IPS-18a (cell line): ENCODE results near the gene UFD1.
"Not testable (repeated sequence)": the region's sequence is repeated elsewhere in the genome, so short reads cannot be mapped to it uniquely, and the experiment has no call there.

Source experiments
- H3K27ac ChIP-seq: one replicate; pipeline ENCODE4 v1.5.1; 2013; ENCODE audit warnings: low read length
- H3K27me3 ChIP-seq: one replicate; pipeline ENCODE4 v1.6.1; 2013; ENCODE audit warnings: mild to moderate bottlenecking, low read length; ENCODE audit not compliant: control insufficient read depth, insufficient read depth
- H3K36me3 ChIP-seq: one replicate; pipeline ENCODE4 v1.6.1; 2013; ENCODE audit warnings: low read depth, low read length; ENCODE audit not compliant: control insufficient read depth
- H3K4me1 ChIP-seq: one replicate; pipeline ENCODE4 v1.6.1; 2013; ENCODE audit warnings: low read depth, low read length; ENCODE audit not compliant: control insufficient read depth
- H3K4me3 ChIP-seq: one replicate; pipeline ENCODE4 v1.5.1; 2013; ENCODE audit warnings: low read length
- H3K9ac ChIP-seq: one replicate; pipeline ENCODE4 v1.6.1; 2013; ENCODE audit warnings: mild to moderate bottlenecking, low read length, moderate library complexity
- H3K9me3 ChIP-seq: one replicate; pipeline ENCODE4 v1.6.1; 2013; ENCODE audit warnings: low read depth, low read length; ENCODE audit not compliant: control insufficient read depth

UFD1 gene

GRCh38 chr22:19450363-19451175 is 28.4 kb downstream of the UFD1 start:
- Histone ChIP-seq H3K4me1 (peaks cover 7% of the 10 kb centered on the region), H3K36me3 (peaks cover 50% of the 10 kb centered on the region), H3K27ac (no peak overlapping the region), H3K9ac (no peak overlapping the region), H3K9me3 (no peaks in the 10 kb centered on the region), H3K27me3 (peaks cover 7% of the 10 kb centered on the region), H3K4me3 (no peak overlapping the region)

GRCh38 chr22:19449422-19449767 is 29.6 kb downstream of the UFD1 start:
- Histone ChIP-seq H3K9me3 (no peaks in the 10 kb centered on the region), H3K9ac (no peak overlapping the region), H3K27me3 (peaks cover 7% of the 10 kb centered on the region), H3K27ac (no peak overlapping the region), H3K4me1 (peaks cover 7% of the 10 kb centered on the region), H3K4me3 (no peak overlapping the region), H3K36me3 (peaks cover 39% of the 10 kb centered on the region)

DNA sequence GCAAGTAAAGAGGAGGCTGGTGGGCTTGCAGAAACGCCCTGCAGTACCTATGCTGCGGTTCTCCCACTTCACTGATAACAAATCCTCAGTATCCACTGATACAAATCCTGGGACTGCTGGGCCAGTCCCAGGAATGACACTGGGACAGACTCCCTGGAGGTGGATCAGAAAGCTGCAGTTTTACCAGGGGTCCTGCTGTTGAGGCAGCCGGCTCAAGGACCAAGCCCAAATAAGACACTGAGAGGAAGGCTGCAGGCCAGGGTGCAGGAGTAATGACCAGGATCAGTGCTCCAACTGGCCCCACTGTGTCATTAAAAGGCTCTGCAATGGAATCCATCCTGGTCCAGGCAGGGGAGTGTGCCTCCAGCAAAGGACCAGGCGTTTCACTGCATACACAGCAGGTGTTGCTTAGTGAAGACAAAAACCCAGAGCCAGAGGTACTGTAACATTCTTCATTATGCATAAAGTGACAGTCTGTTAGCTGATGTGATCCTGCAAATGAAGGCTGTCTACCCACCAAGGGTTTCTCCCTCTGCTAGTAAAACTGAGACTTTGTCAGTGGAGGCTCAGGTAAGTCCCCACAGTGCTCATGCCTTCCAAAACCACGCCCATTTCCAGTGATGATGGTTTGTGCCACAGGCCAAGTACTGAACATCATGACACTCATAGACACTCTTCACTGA is 30.1 kb downstream of the UFD1 start:
- Histone ChIP-seq H3K27me3 (peaks cover 7% of the 10 kb centered on the region), H3K27ac (no peak overlapping the region), H3K36me3 (peaks cover 38% of the 10 kb centered on the region), H3K9me3 (no peaks in the 10 kb centered on the region), H3K4me1 (peaks cover 7% of the 10 kb centered on the region), H3K4me3 (peak overlapping the region; percentile 97), H3K9ac (no peak overlapping the region)

GRCh38 chr22:19448076-19448607 is 30.9 kb downstream of the UFD1 start:
- Histone ChIP-seq H3K4me3 (peak overlapping the region; percentile 97), H3K27me3 (peaks cover 7% of the 10 kb centered on the region), H3K9me3 (no peaks in the 10 kb centered on the region), H3K36me3 (peaks cover 33% of the 10 kb centered on the region), H3K27ac (peak overlapping the region; percentile 91), H3K9ac (peak overlapping the region; percentile 88), H3K4me1 (peaks cover 7% of the 10 kb centered on the region)

- H3K9ac ChIP-seq = peak within 1 kb of the TSS; percentile 88
- H3K9me3 ChIP-seq = no peaks in the 10 kb centered on the region
- peaks cover 7% of the 10 kb centered on the region for H3K4me1 ChIP-seq
- H3K36me3 ChIP-seq = peaks cover 26% of the 10 kb centered on the region
- H3K27me3 ChIP-seq = peaks cover 7% of the 10 kb centered on the region
- peak within 1 kb of the TSS; percentile 91 for H3K27ac ChIP-seq
- peak within 1 kb of the TSS; percentile 97 for H3K4me3 ChIP-seq
Measured at GRCh38 chr22:19447330-19448075, 31.5 kb downstream of the UFD1 start, which contains the start of gene C22orf39. Gene C22orf39, minus strand, starts transcription at chr22:19447711. Its CDS starts 23 bp downstream, at chr22:19447688.

DNA sequence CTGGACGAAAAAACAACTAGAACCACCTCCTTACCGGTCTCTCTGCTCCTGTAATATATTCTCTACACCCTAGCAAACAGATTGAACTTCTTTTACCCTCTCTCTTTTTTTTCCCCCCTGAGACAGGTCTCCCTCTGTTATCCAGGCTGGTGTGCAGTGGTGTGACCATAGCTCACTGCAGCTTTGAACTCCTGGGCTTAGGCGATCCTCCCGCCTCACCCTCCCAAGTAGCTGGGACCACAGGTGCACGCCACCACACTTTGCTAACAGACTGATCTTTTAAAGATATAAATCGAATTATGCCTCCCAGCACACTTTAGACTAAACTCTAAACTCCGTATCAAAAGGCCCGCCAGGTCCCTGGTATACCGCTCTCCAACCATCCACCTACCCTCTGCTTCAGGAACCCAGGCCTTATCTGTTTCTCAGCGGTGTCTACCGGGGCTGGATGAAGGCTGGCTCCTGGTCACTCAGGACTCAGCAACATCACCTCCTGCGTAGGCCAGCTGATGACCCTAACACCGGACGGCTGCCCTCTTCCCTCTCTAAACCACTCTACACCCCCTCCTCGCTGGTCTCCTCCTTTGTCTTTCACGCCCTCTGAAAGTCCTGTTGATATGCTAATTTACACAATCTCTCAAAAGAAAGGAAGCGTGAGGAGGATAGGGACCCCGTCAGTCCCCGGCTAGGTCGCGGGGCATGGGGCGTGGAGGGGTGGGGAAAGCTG is 32.2 kb downstream of the UFD1 start:
- Histone ChIP-seq H3K9ac (peak overlapping the region; percentile 88), H3K36me3 (peaks cover 19% of the 10 kb centered on the region), H3K27me3 (peaks cover 7% of the 10 kb centered on the region), H3K9me3 (no peaks in the 10 kb centered on the region), H3K4me1 (peaks cover 7% of the 10 kb centered on the region), H3K4me3 (peak overlapping the region; percentile 97), H3K27ac (peak overlapping the region; percentile 44)

DNA sequence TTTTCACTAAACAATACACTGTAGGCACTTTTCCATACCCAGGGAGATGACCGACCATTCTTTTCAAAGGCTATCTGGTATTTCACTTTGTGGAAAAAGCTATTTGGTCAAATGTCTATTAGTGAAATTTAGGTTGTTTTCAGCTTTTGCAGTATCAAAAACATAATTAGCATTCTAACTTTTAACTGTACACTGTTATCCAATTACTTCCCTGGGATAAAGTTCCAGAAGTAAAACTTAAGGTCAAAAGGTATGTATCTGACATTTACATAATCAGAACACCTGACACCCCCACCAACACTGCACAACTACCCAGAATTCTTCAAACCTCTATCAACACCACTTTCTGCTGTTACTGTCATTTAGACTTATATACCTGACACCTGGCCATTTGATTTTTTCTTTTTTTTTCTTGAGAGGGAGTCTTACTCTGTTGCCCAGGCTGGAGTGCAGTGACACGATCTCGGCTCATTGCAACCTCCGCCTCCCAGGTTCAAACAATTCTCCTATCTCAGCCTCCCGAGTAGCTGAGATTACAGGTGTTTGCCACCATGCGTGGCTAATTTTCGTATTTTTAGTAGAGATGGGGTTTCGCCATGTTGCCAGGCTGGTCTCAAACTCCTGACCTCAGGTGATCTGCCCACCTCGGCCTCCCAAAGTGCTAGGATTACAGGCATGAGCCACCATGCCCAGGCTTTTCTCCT is 33.6 kb downstream of the UFD1 start:
- not testable (repeated sequence) for H3K36me3 ChIP-seq, H3K9ac ChIP-seq, H3K9me3 ChIP-seq, H3K4me3 ChIP-seq, H3K27ac ChIP-seq, H3K27me3 ChIP-seq, H3K4me1 ChIP-seq

GRCh38 chr22:19443544-19444211 is 35.3 kb downstream of the UFD1 start:
- Histone ChIP-seq H3K27me3 (peaks cover 7% of the 10 kb centered on the region), H3K4me3 (no peak overlapping the region), H3K9ac (no peak overlapping the region), H3K27ac (no peak overlapping the region), H3K4me1 (peaks cover 7% of the 10 kb centered on the region), H3K36me3 (peaks cover 7% of the 10 kb centered on the region), H3K9me3 (no peaks in the 10 kb centered on the region)

DNA sequence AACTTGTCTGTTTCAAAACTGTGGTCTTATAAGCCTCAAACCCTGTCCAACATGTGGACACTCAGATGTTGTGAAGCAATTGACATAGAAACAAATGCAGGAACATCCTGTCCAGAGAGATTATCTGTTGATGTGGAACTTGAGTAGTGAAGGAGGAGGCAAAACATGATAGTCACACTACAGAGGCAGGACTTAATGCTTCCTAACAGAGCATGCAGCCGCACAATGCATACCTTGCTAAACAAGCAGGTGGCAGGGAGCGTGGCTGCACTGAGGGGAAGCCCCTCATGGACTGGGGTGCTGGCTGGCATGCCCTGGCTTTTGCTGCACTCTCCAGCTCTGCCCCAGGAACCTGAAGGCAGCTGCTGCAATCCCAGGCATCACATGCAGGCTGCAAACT is 36.8 kb downstream of the UFD1 start:
- Histone ChIP-seq H3K9ac (no peak overlapping the region), H3K36me3 (peaks cover 7% of the 10 kb centered on the region), H3K4me1 (peaks cover 4% of the 10 kb centered on the region), H3K27me3 (peaks cover 7% of the 10 kb centered on the region), H3K27ac (no peak overlapping the region), H3K9me3 (no peaks in the 10 kb centered on the region), H3K4me3 (no peak overlapping the region)

- Histone ChIP-seq H3K27ac (no peak overlapping the region), H3K27me3 (no peaks in the 10 kb centered on the region), H3K9ac (no peak overlapping the region), H3K36me3 (peaks cover 10% of the 10 kb centered on the region), H3K9me3 (no peaks in the 10 kb centered on the region), H3K4me1 (no peaks in the 10 kb centered on the region), H3K4me3 (no peak overlapping the region)
Measured at GRCh38 chr22:19440411-19441195, 38.4 kb downstream of the UFD1 start.
